UCSD-AML1 (cell line): ENCODE results near the gene SPEM2.

Source experiments
- DNase-seq: peaks from one replicate; lab custom pipeline; 2025; ENCODE audit not compliant: unreplicated experiment; lab: John Stamatoyannopoulos, UW

The SPEM2 gene

GRCh38 chr17:7419819-7420610, 5.4 kb upstream of the SPEM2 start, which contains the start of gene SPEM1:
Gene SPEM1 (plus strand): TSS chr17:7420324. CDS start chr17:7420385, 61 bp downstream.
- DNase-seq, result no peak

GRCh38 chr17:7421186-7421585, 4.2 kb upstream of the SPEM2 start:
- DNase-seq, result no peak

GRCh38 chr17:7423679-7424078, 1.7 kb upstream of the SPEM2 start:
- no peak for DNase-seq

GRCh38 chr17:7425756-7426155, 340 bp downstream of the SPEM2 start:
- no peak for DNase-seq

GRCh38 chr17:7426203-7426863, 917 bp downstream of the SPEM2 start:
- DNase-seq, result no peak

- no peak for DNase-seq
These were observed 1.6 kb downstream of the SPEM2 start for GRCh38 chr17:7426896-7427489.

- no peak for DNase-seq
These were observed 2.1 kb downstream of the SPEM2 start for GRCh38 chr17:7427549-7427948.

GRCh38 chr17:7428557-7428956, 3.1 kb downstream of the SPEM2 start, which contains the start of gene SPEM3:
Gene SPEM3 (plus strand): TSS chr17:7428857. CDS start chr17:7428903, 46 bp downstream.
- no peak for DNase-seq

GRCh38 chr17:7429722-7430121, 4.3 kb downstream of the SPEM2 start:
- DNase-seq, result no peak

GRCh38 chr17:7431231-7431630, 5.8 kb downstream of the SPEM2 start:
- no peak for DNase-seq

- DNase-seq, result no peak
These were observed 6.9 kb downstream of the SPEM2 start for GRCh38 chr17:7432296-7432695.

- peak; percentile 81 for DNase-seq
These were observed 10.5 kb downstream of the SPEM2 start for GRCh38 chr17:7435676-7436555.

GRCh38 chr17:7436556-7437368, 11.3 kb downstream of the SPEM2 start:
- peak; percentile 88 for DNase-seq

- DNase-seq, result no peak
These were observed 12.0 kb downstream of the SPEM2 start for GRCh38 chr17:7437369-7437863.

- DNase-seq, result peak; percentile 72
These were observed 12.7 kb downstream of the SPEM2 start for GRCh38 chr17:7437950-7438614.

GRCh38 chr17:7438656-7439460, 13.4 kb downstream of the SPEM2 start:
- no peak for DNase-seq

GRCh38 chr17:7439462-7440112, 14.2 kb downstream of the SPEM2 start, which contains the start of gene FGF11:
Gene FGF11 (plus strand): TSS chr17:7439512. CDS start chr17:7439621, 109 bp downstream.
- DNase-seq, result no peak
